Muscle layer of duodenum (tissue), 2 donors: ENCODE data around the gene GRAMD4.

ENCODE experiments used
- H3K27ac ChIP-seq: one replicate; pipeline ENCODE4 v1.7.0; 2013; ENCODE audit warnings: mild to moderate bottlenecking, low read length
- H3K27me3 ChIP-seq: one replicate; pipeline ENCODE4 v1.7.0; 2013; ENCODE audit warnings: low read depth, mild to moderate bottlenecking, control low read depth, low read length
- H3K36me3 ChIP-seq, 2 donors: one replicate each; pipeline ENCODE4 v1.7.0; 2013; ENCODE audit warnings: low read length in 2 of 2, control low read depth in 1 of 2, mild to moderate bottlenecking in 1 of 2; ENCODE audit not compliant: insufficient read depth in 2 of 2, control insufficient read depth in 1 of 2
- H3K4me1 ChIP-seq, 2 donors: one replicate each; pipeline ENCODE4 v1.7.0; 2013; ENCODE audit warnings: low read length in 2 of 2, mild to moderate bottlenecking in 2 of 2, control low read depth in 1 of 2, moderate library complexity in 1 of 2; ENCODE audit not compliant: insufficient read depth in 2 of 2, control insufficient read depth in 1 of 2
- H3K4me3 ChIP-seq, 2 donors: one replicate each; pipeline ENCODE4 v1.7.0; 2013; ENCODE audit warnings: low read length in 2 of 2, low read depth in 1 of 2, mild to moderate bottlenecking in 1 of 2
- H3K9me3 ChIP-seq, 2 donors: one replicate each; pipeline ENCODE4 v1.7.0; 2013; ENCODE audit warnings: low read length in 2 of 2, control low read depth in 1 of 2, mild to moderate bottlenecking in 1 of 2; ENCODE audit not compliant: control insufficient read depth in 1 of 2
- donor health status: healthy.

Gene GRAMD4

GRCh38 chr22:46726066-46726985 lies 106.1 kb downstream of the GRAMD4 start:
- peaks cover 3 to 14% of the 10 kb centered on the region in 2 donors for H3K36me3 ChIP-seq
- peaks cover 20 to 43% of the 10 kb centered on the region in 2 donors for H3K4me1 ChIP-seq
- H3K9me3 ChIP-seq, result no peaks in the 10 kb centered on the region
- H3K4me3 ChIP-seq, result no peak overlapping the region
- no peaks in the 10 kb centered on the region for H3K27me3 ChIP-seq
- no peak overlapping the region for H3K27ac ChIP-seq

GRCh38 chr22:46726986-46727317 lies 106.8 kb downstream of the GRAMD4 start:
- no peak overlapping the region for H3K27ac ChIP-seq
- H3K9me3 ChIP-seq, result no peaks in the 10 kb centered on the region
- peaks cover 3 to 14% of the 10 kb centered on the region in 2 donors for H3K36me3 ChIP-seq
- H3K4me1 ChIP-seq, result peaks cover 20 to 45% of the 10 kb centered on the region in 2 donors
- no peaks in the 10 kb centered on the region for H3K27me3 ChIP-seq
- H3K4me3 ChIP-seq, result no peak overlapping the region

DNA sequence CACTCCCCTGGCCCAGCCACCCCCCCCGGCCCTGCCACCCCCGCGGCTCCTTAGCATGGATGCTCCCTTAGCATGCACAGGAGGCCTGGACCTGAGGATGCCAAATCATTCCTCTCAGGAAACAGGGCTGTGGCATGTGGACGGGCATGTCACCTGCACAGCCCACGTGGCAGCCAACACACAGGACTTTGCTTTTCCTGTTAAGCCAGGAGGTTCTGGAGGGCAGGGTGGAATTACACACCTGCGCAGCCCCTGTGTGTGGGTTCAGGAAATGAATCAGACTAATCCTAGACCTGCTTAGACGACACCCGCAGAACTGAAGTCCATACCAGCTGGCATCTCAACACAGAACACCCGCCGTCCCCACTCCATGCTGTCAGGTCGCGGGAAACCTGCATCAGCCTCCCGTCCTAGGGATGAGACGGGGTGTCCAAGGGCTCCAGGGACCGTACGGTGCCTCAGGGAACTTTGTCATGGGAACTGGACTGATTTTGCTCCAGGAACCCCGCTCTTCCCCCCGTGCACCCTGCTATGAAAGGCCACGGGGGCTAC lies 107.7 kb downstream of the GRAMD4 start:
- Histone ChIP-seq H3K9me3 (no peaks in the 10 kb centered on the region), H3K27me3 (no peaks in the 10 kb centered on the region), H3K27ac (no peak overlapping the region), H3K4me3 (no peak overlapping the region), H3K36me3 (peaks cover 3 to 14% of the 10 kb centered on the region in 2 donors), H3K4me1 (peaks cover 20 to 51% of the 10 kb centered on the region in 2 donors)

- no peaks in the 10 kb centered on the region for H3K27me3 ChIP-seq
- no peaks in the 10 kb centered on the region for H3K9me3 ChIP-seq
- peaks cover 20 to 52% of the 10 kb centered on the region in 2 donors for H3K4me1 ChIP-seq
- H3K27ac ChIP-seq, result no peak overlapping the region
- peaks cover 3 to 14% of the 10 kb centered on the region in 2 donors for H3K36me3 ChIP-seq
- H3K4me3 ChIP-seq, result no peak overlapping the region
Measured at GRCh38 chr22:46728470-46728869, 108.3 kb downstream of the GRAMD4 start.
